Neural cell (in vitro differentiated cells): ENCODE measurements around the gene LSM5. TPM values are rescaled to one million over a fixed set of nuclear protein-coding genes. Genes with fewer than 3 reads are reported as not detected.

Source experiments
- H2AFZ ChIP-seq: fragments of 200-600, 300-800 bp; sonication (generic), shearing (Covaris generic); 2 replicates; pipeline ENCODE4 v1.6.0; 2014; ENCODE audit warnings: low read depth, mild to moderate bottlenecking, antibody characterized with exemption, low read length, moderate library complexity
- H3F3A ChIP-seq: fragments of 200-600 bp; shearing (Covaris generic); 2 replicates; pipeline ENCODE4 v1.6.1; 2016; ENCODE audit warnings: mild to moderate bottlenecking, moderate library complexity, mixed read lengths, antibody characterized with exemption, low read length; ENCODE audit not compliant: insufficient read depth, poor library complexity, severe bottlenecking
- H3K27ac ChIP-seq: fragments of 200-600, 300-800 bp; sonication (generic), shearing (Covaris generic); 2 replicates; pipeline ENCODE4 v1.5.1; 2014; ENCODE audit warnings: mild to moderate bottlenecking, low read length, moderate library complexity
- H3K27me3 ChIP-seq: fragments of 300-800, 200-600 bp; sonication (generic), shearing (Covaris generic); 2 replicates; pipeline ENCODE4 v1.6.0; 2014; ENCODE audit warnings: mild to moderate bottlenecking, low read depth, low read length, moderate library complexity; ENCODE audit not compliant: insufficient read depth
- H3K36me3 ChIP-seq: fragments of 300-800, 200-600 bp; sonication (generic), shearing (Covaris generic); 2 replicates; pipeline ENCODE4 v1.5.1; 2014; ENCODE audit warnings: mild to moderate bottlenecking, antibody characterized with exemption, low read length, moderate library complexity; ENCODE audit not compliant: insufficient read depth
- H3K4me2 ChIP-seq: fragments of 300-800, 200-600 bp; sonication (generic), shearing (Covaris generic); 2 replicates; pipeline ENCODE4 v1.6.0; 2014; ENCODE audit warnings: mild to moderate bottlenecking, low read length
- H3K4me3 ChIP-seq: fragments of 300-800, 200-600 bp; sonication (generic), shearing (Covaris generic); 2 replicates; pipeline ENCODE4 v1.5.1; 2014; ENCODE audit warnings: mild to moderate bottlenecking, low read length, moderate library complexity
- H3K79me2 ChIP-seq: fragments of 200-600 bp; shearing (Covaris generic); replicated peaks from 2 replicates; pipeline ENCODE4 v1.6.0; 2014; ENCODE audit warnings: mild to moderate bottlenecking, low read length, moderate library complexity; ENCODE audit not compliant: insufficient read depth
- H3K9ac ChIP-seq: fragments of 300-800, 200-600 bp; sonication (generic), shearing (Covaris generic); 2 replicates; pipeline ENCODE4 v1.6.1; 2016; ENCODE audit warnings: mild to moderate bottlenecking, low read length, mixed read lengths
- H3K9me2 ChIP-seq: fragments of 200-600 bp; shearing (Covaris generic); 2 replicates; pipeline ENCODE4 v1.6.1; 2016; ENCODE audit warnings: mild to moderate bottlenecking, low read length, mixed read lengths; ENCODE audit not compliant: insufficient read depth
- H3K9me3 ChIP-seq: fragments of 200-600, 300-800 bp; sonication (generic), shearing (Covaris generic); 2 replicates; pipeline ENCODE4 v1.6.1; 2016; ENCODE audit warnings: mild to moderate bottlenecking, mixed run types, low read length, moderate library complexity, mixed read lengths
- H4K20me1 ChIP-seq: fragments of 200-600 bp; shearing (Covaris generic); 2 replicates; pipeline ENCODE4 v1.6.1; 2016; ENCODE audit warnings: mild to moderate bottlenecking, mixed run types; ENCODE audit not compliant: insufficient read depth
- CTCF ChIP-seq: fragments of 450-650 bp; IDR thresholded peaks from 2 replicates; pipeline ENCODE4 v1.5.1; 2014; ENCODE audit warnings: antibody characterized with exemption, mild to moderate bottlenecking, moderate library complexity; ENCODE audit not compliant: poor library complexity, severe bottlenecking
- EP300 ChIP-seq: fragments of 450-650 bp; conservative IDR thresholded peaks from 2 replicates; pipeline ENCODE4 v1.6.1; 2014; ENCODE audit warnings: antibody characterized with exemption, mild to moderate bottlenecking, moderate library complexity; ENCODE audit not compliant: poor library complexity, severe bottlenecking
- EZH2 ChIP-seq: fragments of 200-600, 300-800 bp; shearing (Covaris generic), sonication (generic); IDR thresholded peaks from 2 replicates; pipeline ENCODE4 v1.6.1; 2014; ENCODE audit warnings: antibody characterized with exemption, low read length, borderline replicate concordance, mild to moderate bottlenecking; ENCODE audit not compliant: insufficient read depth, poor library complexity, severe bottlenecking
- MXI1 ChIP-seq: fragments of 450-650 bp; conservative IDR thresholded peaks from 2 replicates; pipeline ENCODE4 v1.6.1; 2014; ENCODE audit warnings: antibody characterized with exemption, mild to moderate bottlenecking; ENCODE audit not compliant: poor library complexity, severe bottlenecking
- POLR2AphosphoS5 ChIP-seq: IDR thresholded peaks from 2 replicates; pipeline ENCODE4 v1.6.1; 2012
- RAD21 ChIP-seq: fragments of 450-650 bp; conservative IDR thresholded peaks from 2 replicates; pipeline ENCODE4 v1.6.1; 2014; ENCODE audit warnings: antibody characterized with exemption, mild to moderate bottlenecking, moderate library complexity
- SMC3 ChIP-seq: fragments of 450-650 bp; conservative IDR thresholded peaks from 2 replicates; pipeline ENCODE4 v1.6.1; 2014; ENCODE audit warnings: antibody characterized with exemption, mild to moderate bottlenecking, moderate library complexity; ENCODE audit not compliant: poor library complexity
- TAF1 ChIP-seq: IDR thresholded peaks from 2 replicates; pipeline ENCODE4 v1.6.1; 2012; ENCODE audit warnings: low read depth
- polyA plus RNA-seq: library from polyadenylated mRNA; depleted of rRNA; stranded (reverse); fragments of >200 nt; gene quantifications from 2 replicates; pipeline ENCODE4 v1.2.3, GENCODE V29; 2014
- TF ChIP-seq, protein P1 (sequence below): IDR thresholded peaks from 2 replicates; pipeline ENCODE4 v1.6.1; 2012; ENCODE audit warnings: borderline replicate concordance

The LSM5 gene
- polyA plus RNA-seq, 1 donor from 2014 or later: 100 TPM

- H3K9me2 ChIP-seq: no peaks in the 10 kb centered on the region
- no peak overlapping the region for H3K4me3 ChIP-seq
- H3K4me2 ChIP-seq: no peak overlapping the region
- no peak overlapping the region for H2AFZ ChIP-seq
- no peak overlapping the region for H3K27ac ChIP-seq
- H3K27me3 ChIP-seq: no peaks in the 10 kb centered on the region
- H3K36me3 ChIP-seq: no peaks in the 10 kb centered on the region
- no peaks in the 10 kb centered on the region for H3F3A ChIP-seq
- H3K9ac ChIP-seq: no peak overlapping the region
- TF ChIP-seq EP300 (no peak), CTCF (no peak), EZH2 (no peak), TAF1 (no peak), RAD21 (no peak), MXI1 (no peak), SMC3 (no peak), POLR2AphosphoS5 (no peak)
- TF ChIP-seq, protein P1, sequence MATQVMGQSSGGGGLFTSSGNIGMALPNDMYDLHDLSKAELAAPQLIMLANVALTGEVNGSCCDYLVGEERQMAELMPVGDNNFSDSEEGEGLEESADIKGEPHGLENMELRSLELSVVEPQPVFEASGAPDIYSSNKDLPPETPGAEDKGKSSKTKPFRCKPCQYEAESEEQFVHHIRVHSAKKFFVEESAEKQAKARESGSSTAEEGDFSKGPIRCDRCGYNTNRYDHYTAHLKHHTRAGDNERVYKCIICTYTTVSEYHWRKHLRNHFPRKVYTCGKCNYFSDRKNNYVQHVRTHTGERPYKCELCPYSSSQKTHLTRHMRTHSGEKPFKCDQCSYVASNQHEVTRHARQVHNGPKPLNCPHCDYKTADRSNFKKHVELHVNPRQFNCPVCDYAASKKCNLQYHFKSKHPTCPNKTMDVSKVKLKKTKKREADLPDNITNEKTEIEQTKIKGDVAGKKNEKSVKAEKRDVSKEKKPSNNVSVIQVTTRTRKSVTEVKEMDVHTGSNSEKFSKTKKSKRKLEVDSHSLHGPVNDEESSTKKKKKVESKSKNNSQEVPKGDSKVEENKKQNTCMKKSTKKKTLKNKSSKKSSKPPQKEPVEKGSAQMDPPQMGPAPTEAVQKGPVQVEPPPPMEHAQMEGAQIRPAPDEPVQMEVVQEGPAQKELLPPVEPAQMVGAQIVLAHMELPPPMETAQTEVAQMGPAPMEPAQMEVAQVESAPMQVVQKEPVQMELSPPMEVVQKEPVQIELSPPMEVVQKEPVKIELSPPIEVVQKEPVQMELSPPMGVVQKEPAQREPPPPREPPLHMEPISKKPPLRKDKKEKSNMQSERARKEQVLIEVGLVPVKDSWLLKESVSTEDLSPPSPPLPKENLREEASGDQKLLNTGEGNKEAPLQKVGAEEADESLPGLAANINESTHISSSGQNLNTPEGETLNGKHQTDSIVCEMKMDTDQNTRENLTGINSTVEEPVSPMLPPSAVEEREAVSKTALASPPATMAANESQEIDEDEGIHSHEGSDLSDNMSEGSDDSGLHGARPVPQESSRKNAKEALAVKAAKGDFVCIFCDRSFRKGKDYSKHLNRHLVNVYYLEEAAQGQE: no peak
- H3K9me3 ChIP-seq: no peaks in the 10 kb centered on the region
- no peaks in the 10 kb centered on the region for H3K79me2 ChIP-seq
- H4K20me1 ChIP-seq: no peaks in the 10 kb centered on the region
These were observed 28.7 kb downstream of the LSM5 start for GRCh38 chr7:32461484-32461883.

DNA sequence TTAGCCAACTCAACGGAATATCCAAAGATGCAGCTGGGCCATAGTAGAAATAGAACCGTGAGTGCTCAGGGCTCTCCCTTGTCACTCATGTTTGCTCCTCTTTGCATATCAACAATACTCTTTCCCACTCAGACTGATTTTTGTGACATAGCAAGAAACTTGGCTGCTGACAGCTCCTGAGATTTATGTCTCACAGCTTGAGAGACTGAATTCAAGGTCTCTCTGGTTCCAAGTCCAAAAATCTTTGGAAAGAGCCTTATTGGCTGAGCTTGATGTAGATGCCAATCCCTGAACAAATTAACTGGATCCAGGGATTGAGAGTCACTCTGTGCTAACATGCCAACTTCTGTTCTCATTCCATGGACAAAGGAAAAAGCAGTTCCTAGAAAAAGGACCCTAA is 30.4 kb downstream of the LSM5 start:
- Histone ChIP-seq H3K27ac (no peak overlapping the region), H3K4me2 (no peak overlapping the region), H3K27me3 (no peaks in the 10 kb centered on the region), H3K9me3 (no peaks in the 10 kb centered on the region), H3K36me3 (no peaks in the 10 kb centered on the region), H4K20me1 (no peaks in the 10 kb centered on the region), H3K79me2 (no peaks in the 10 kb centered on the region), H2AFZ (no peak overlapping the region), H3K9ac (no peak overlapping the region), H3K4me3 (no peak overlapping the region), H3K9me2 (no peaks in the 10 kb centered on the region), H3F3A (no peaks in the 10 kb centered on the region)
- TF ChIP-seq MXI1 (no peak), TAF1 (no peak), CTCF (no peak), RAD21 (no peak), EP300 (no peak), EZH2 (no peak), POLR2AphosphoS5 (no peak), SMC3 (no peak)
- TF ChIP-seq, protein P1: no peak
